Myocyte (in vitro differentiated cells): ENCODE results near the gene BRDT. TPM values are rescaled to one million over a fixed set of nuclear protein-coding genes. Genes with fewer than 3 reads are reported as not detected.

Source experiments
- total RNA-seq: library from RNA; depleted of rRNA; stranded (reverse); fragments of >200 nt; gene quantifications from 2 replicates; pipeline ENCODE4 v1.2.3, GENCODE V29; 2014

The BRDT gene
- total RNA-seq, 1 donor from 2014 or later, result not detected

Other genes with a start within 250 kb of the BRDT start
- 2.5 and 2.7 TPM in 2 replicates for gene TGFBR3, start 63.2 kb upstream of the BRDT start, total RNA-seq
- not detected in 2 replicates for gene EPHX4, start 80.6 kb downstream of the BRDT start, total RNA-seq
- gene SETSIP, start 126.0 kb downstream of the BRDT start, total RNA-seq, result not detected in 2 replicates
- 3.9 and 6.0 TPM in 2 replicates for gene BTBD8, start 130.9 kb downstream of the BRDT start, total RNA-seq